DMS153 (cell line): ENCODE results near the gene ZNF10.
A peak's percentile ranks its signal among the peaks of the same experiment; 100 is the strongest.

ENCODE experiments used
- DNase-seq: peaks from one replicate; lab custom pipeline; 2025; lab: John Stamatoyannopoulos, UW

Gene ZNF10

DNA sequence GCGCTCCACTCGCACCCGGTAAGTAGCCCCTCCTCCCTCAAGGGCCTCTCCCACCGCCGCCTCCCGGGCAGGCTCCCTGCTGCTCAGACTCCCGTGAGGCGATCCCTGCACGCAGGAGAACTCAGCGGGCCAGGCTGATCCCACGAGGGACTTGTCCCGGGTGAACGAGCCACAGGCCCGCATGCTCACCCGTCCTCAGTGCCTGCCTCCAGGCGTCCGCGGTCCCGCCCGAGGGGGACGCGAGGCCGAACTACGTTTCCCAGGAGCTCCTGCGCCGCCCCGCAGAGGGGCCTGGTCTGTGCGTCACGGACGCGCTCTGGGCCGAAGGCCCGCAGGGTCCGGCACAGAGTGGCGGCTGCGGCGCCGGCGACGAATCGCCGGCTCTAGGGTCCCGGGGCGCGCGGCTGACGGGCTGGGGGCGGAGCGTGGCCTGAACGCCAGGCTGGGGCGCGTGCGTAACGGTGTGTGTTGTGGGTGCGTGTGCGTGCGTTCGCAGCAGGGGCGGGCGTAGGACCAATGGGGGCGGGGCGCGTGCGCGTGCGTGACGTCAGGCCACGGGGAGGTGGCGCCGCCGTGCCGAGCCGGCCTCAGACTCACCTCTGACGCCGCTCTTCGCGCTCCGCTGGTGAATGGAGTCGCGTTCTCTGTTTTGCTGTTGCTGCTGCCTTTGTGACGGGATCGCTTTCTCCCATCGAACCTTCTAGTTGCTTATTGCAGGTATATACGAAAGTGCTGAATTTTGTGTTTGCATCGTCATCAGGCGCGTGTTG, at the start of gene ZNF10, which contains the start of gene ZNF891:
Gene ZNF10 (plus strand): TSS at position 590 of the 770 bp plus-strand sequence. CDS start 13,866 bp downstream, outside the sequence.
Gene ZNF891 (minus strand): TSS at position 237 of the 770 bp plus-strand sequence. CDS start 8,356 bp downstream, outside the sequence.
- peak; percentile 90 for DNase-seq

DNA sequence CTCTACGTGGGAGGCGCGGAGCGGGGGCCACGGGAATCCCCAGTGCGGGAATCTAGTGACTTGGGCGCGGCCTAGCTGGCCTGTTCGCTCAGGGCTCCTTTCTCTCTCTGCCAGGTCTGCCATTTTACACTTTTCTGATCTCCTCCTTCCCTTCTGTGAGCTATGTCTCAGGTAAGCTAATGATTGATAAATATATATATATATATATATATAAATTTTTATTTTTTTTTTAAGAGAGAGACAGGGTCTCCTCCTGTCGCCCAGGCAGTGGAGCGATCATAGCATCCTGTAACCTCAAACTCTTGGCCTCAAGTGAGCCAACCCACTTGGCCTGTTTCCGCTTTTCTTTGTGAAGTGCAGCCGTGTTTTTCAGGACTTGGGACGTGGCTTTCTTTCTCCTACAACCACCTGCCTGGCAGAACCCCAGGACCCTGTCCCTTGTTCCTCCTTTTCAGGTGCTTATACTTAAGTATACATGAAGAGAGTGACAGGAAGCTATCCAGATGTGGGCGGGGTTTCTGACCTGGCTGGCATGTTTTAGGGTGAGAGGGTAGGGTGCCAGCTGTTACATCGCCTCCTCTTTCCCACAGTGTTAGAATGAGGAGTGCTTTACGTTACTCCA, 49.2 kb upstream of the ZNF10 start:
- no peak for DNase-seq

DNA sequence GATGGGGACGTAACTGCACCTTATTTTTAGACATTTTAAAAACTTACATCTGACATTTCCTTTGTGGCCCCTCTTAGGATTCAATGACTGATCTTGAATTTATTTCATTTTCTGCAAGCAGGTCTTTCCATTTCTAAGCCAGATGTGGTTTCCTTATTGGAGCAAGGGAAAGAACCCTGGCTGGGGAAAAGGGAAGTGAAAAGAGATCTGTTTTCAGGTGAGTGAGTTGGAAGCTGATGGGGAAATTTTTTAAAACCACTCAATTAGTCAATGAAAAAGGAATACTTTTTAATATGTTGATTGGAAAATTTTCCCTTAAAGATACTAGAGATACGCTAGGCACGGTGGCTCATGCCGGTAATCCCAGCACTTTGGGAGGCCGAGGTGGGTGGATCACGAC, 47.1 kb upstream of the ZNF10 start:
- DNase-seq: no peak

DNA sequence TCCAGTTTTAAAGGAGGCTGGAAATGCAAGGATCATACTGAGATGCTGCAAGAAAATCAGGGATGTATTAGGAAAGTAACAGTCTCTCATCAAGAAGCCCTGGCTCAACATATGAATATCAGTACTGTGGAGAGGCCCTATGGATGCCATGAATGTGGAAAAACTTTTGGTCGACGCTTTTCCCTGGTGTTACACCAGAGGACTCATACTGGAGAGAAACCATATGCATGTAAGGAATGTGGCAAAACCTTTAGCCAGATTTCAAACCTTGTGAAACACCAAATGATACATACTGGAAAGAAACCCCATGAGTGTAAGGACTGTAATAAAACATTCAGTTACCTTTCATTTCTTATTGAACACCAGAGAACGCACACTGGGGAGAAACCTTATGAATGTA, 24.8 kb upstream of the ZNF10 start:
- no peak for DNase-seq

DNA sequence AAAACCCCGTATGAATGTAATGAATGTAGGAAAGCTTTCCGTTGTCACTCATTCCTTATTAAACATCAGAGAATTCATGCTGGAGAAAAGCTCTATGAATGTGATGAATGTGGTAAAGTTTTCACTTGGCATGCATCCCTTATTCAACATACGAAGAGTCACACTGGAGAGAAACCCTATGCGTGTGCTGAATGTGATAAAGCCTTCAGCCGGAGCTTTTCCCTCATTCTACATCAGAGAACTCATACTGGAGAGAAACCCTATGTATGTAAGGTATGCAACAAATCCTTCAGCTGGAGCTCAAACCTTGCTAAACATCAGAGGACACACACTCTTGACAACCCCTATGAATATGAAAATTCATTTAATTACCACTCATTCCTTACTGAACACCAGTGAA, 24.2 kb upstream of the ZNF10 start:
- no peak for DNase-seq

DNA sequence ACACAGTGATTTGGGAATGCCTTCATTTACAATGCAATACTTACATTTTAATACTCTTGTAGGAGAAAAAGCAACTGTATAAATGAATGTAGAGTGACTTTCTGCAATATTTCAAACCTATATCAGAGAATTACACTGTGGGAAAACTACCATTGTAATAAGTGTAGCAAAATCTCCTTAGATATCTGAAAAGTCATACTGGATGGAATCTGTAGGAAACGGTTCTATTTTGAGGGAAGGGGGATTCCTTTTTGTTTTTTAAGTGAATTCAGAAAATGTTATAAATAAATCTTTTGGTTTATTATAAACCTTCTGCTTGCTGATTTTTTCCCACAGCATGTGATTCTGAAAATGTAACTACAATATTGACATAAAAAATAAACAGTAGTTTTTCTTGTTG, 23.3 kb upstream of the ZNF10 start:
- no peak for DNase-seq

DNA sequence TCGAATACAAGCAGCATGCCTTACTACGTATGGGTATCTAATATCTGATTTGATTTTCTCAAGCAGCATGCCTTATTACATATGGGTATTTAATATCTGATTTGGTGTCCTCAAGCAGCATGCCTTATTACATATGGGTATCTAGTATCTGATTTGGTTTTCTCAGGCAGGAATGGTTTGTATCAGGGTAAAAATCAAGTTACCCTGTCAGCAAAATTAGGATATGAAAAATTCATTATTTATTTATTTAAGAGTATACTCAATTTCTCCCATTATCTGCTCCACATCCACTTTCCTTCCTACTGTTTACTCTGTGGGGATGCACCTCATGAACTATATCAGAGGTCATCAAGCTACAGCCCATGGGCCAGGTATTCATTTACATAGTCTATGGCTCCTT, 22.3 kb upstream of the ZNF10 start:
- no peak for DNase-seq

DNA sequence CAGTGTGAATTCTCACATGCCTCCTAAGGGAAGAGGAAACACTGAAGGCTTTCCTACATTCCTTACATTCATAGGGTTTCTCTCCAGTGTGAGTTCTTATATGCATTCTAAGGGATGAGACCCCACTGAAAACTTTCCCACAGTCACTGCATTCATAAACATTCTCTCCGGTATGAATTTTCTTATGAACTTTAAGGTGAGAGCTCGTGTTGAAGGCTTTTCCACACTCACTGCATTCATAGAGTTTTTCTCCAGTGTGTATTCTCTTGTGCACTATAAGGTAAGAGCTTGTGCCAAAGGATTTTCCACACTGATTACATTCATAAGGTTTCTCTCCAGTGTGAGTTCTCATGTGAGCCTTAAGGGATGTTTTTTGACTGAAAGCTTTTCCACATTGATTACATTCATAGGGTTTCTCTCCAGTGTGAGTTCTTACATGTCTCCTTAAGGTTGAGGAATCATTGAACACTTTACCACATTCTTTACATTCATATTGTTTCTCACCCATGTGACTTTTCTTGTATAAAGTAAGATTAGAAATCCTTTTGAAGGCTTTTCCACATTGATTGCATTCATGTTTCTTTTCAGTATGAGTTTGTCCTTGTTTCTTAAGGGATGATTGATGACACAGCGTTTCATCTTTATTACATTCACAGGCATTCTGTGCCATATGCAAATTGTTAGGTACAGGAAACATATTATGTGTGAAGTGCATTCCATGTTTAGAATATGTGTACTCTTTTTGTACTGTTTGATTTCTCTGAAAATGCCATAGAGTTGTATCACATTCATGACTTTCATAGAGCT, 9.8 kb upstream of the ZNF10 start:
- no peak for DNase-seq

DNA sequence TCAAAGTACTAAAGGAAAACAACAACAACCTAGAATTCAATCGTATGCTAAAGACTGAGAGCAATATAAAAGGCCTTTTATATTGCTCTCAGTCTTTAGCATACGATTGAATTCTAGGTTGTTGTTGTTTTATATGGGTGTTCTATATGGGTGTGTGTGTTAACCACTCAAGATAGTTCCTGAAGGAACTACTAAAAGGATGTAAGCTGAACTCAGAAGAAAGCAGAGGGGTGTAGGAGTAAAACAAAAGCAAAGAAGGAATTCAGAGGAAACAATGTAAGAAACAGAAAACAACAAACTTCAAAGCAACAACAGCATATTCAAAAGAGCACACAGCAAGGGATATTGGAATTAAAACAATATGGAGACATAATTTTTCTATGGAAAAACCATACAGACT, 5.8 kb upstream of the ZNF10 start:
- DNase-seq: no peak

DNA sequence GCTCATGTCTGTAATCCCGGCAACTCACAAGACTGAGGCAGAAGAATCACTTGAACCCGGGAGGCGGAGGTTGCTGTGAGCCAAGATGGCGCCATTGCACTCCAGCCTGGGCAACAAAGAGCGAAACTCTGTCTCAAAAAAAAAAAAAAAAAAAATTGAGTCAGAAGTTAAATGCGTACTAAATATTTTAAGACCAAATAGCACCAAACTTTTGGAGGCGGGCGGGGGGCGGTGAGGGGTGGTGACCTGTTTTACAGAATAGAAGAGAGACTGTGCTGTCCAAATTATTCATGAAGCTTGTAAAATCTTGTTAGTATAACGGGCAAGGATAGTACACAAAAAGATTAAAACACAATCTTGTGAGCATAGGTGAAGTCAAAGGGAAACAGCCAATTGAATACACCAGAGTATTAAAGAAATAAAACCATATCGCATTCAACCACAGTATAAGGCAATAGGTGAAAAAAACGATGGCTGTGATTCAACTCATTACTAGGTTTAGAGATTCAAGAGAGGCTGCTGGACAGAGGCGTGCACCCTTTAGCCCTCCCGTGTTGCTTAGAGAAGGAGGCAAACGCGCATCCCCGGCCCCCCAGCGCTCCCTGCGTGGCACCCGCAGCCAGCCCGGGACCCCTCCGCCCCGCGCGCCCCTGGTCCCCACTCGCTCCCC, 924 bp upstream of the ZNF10 start:
- DNase-seq: no peak

DNA sequence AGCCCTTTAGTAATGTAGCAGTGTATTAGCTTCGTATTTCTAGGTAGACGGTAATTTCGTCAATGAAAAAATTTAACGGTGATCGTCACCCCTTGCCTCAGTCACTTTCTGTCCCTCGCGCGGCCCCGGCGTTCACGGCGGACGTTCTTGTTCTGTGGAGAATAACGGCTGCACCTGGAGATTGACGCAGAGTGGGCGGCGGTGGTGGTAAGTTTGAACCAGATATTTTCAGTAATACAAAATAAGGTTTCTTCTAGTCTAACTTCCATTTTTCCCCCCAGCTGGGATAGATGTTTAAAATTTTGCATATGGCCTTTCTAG, 341 bp downstream of the ZNF10 start:
- DNase-seq: peak; percentile 43

DNA sequence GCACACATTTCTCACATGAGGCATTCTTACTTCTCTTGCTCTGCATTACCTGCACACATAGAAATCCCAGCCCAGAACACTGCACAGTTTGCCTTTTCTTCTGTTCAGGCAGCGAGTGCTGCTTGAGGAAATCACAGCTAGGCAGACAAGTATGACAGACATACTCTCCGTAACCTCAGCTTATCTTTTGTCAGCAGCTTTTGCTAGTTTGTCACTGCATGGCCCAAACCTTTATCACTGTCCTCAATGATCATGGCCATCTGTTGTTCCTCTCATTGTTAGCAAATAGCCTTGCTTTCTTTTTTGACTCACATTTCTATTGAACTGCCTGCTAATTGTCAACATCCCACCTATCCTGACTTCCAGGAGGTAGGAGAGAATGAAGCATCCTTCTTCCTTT, 5.3 kb downstream of the ZNF10 start:
- DNase-seq: no peak

DNA sequence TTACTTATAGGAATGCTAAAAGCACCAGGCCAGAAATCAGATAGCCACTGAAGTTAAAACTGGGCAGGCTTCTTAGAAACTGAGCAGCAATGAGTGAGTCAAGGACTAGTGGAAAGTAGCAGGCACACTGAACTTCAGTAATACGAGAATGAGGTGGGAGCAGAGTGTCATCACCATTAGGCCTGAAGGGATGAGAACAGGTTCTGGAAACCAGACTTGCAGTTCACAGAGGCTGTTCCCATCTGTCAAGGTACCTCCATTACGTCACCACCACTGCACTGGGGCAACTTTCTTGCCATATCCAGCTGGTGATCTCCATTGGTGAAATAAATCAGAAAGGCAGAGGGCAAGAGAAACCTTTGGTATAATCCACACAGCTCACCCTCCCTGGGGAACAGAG, 15.6 kb downstream of the ZNF10 start:
- no peak for DNase-seq

DNA sequence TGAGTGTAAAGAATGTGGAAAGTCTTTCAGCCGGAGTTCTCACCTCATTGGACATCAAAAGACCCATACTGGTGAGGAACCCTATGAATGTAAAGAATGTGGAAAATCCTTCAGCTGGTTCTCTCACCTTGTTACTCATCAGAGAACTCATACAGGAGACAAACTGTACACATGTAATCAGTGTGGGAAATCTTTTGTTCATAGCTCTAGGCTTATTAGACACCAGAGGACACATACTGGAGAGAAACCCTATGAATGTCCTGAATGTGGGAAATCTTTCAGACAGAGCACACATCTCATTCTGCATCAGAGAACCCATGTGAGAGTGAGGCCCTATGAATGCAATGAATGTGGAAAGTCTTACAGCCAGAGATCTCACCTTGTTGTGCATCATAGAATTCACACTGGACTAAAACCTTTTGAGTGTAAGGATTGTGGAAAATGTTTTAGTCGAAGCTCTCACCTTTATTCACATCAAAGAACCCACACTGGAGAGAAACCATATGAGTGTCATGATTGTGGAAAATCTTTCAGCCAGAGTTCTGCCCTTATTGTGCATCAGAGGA, 25.8 kb downstream of the ZNF10 start:
- no peak for DNase-seq

DNA sequence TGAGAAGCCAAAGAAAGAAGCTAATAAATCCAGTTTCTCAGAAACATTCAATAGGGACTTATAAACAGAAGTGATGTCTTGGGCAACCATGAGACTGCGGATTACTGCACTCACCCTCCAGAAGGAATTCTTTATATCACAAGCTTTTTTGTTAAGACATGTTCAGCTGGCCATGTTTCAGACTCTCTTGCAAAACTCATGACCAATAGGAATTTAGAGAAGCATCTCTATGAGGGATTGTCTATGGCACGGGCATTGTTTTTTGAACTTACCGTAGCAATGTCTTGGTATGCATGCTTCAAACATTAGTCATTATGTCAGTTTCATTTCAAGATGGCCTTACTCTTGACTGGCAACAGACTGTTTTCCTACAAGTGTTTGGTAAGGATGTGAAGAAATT, 35.3 kb downstream of the ZNF10 start:
- DNase-seq: no peak

DNA sequence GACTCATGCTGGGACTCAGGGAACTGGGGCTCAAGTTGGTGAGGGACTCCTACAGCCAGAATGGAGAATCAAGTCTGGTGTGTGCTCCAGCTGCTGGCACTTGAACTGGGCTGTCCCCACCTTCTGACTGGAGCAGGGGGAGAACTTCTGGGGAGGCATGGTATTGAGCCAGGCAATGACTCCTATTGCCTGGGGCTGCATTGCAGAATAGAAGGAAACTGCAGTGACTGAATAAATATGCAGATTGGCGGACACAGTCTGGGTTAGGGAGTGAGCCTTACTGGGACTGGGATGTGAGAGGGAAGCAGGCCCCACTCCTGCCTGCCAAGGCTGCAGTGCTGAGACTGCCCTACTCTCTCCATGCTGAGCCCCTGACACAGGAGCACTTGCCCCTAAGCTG, 42.1 kb downstream of the ZNF10 start:
- no peak for DNase-seq

DNA sequence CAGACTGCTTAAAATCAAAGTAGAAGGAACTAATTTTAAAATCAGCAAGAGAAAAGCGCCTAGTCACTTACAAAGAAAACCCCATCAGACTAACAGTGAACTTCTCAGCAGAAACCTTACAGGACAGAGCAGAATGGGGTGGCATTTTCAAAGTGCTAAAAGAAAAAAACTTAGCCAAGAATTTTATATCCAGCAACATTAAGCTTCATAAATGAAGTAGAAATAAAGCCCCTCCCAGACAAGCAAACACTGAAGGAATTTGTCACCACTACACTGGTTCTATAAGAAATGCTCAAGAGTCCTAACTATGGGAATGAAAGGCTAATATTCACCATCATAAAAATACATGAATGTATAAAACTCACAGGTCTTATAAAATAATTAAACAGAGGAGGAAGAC, 44.5 kb downstream of the ZNF10 start:
- no peak for DNase-seq

DNA sequence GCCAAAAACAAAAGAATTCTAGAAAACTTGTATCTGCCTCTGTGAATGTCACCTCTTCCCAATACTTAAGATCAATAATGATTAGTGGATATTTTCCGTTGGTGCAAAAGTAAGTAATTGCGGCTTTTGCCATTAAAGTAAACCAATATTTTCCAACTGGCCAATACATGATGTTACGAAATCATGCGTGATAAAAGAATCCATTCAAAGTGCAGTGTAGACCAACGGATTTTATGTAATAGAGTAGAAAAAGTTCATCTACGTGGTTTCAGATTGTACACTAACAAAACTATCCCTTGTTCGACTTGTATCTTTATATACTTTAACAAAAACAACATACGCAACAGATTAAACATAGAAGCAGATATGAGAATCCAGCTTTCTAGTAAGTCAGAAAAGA, 50.2 kb downstream of the ZNF10 start:
- DNase-seq: no peak

DNA sequence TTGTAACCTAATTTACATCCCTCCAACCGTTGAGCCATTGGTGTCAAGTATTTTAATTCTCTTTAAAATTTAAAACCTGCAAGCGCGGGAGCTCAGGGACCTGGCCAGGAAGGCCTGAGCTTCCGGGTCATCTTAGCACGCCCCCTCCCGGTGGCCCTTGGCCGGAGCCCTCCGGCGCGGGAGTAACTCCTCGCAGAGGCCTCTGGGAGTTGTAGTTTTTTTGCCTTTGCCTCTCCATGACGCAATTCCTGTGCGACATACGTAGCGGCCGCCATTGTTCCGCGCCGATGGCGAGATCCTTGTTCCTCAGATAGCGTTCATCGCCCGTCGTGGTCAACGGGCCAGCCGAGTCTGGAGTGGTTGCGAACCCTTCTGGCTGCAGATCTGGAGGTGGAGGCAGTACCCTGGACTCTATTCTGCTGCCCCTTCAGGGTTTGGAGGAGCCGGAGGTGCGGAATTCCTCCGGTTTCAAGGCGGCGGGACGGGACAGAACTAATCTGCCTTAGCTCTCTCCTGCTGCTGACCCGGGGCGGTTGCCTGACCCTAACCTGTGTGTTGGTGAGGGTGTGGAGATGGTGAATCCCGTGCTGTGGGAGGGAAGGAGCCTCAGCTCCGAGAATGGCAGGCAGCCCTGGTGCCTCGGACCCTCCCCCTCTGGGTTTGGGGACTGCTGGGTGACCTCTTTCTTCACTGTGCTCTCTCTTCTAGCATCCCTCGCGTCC, 51.0 kb downstream of the ZNF10 start, which contains the start of gene ZNF268:
Gene ZNF268 (plus strand): TSS at position 258 of the 722 bp plus-strand sequence. CDS start 503 bp downstream, outside the sequence.
- DNase-seq: peak; percentile 92

DNA sequence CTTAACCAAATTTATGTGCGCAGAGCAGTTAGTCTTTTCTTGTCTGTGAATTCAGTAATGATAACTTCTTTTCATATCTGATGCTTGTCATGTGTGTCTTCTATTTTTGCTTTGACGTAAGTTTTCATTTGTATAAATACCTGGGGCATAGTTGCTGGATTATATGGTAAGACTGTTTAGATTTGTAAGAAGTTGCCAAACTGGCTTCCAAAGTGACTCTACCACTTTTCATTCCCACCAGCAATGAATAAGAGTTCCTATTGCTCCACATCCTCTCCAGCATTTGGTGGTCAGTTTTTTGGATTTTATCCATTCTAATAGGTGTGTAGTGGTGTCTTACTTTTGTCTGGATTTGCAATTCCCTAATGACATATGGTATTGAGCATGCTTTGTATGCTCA, 59.7 kb downstream of the ZNF10 start:
- no peak for DNase-seq

DNA sequence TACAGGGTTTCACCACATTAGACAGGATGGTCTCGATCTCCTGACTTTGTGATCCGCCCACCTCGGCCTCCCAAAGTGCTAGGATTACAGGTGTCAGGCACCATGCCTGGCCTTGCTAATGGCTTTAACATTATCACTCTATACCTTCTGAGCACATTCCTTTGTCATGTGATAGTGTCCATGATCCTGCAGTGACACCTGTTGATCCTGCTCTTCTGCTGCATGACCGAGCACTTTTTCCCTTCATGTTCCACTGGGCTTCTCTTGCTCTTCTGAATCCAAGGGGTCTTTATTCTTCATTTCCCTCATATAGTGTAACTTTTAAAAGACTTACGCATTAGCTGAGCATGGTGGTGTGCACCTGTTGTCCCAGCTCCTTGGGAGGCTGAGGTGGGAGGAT, 62.4 kb downstream of the ZNF10 start:
- no peak for DNase-seq
